ENCODE data around the gene B3GAT1.

B3GAT1 gene

DNA sequence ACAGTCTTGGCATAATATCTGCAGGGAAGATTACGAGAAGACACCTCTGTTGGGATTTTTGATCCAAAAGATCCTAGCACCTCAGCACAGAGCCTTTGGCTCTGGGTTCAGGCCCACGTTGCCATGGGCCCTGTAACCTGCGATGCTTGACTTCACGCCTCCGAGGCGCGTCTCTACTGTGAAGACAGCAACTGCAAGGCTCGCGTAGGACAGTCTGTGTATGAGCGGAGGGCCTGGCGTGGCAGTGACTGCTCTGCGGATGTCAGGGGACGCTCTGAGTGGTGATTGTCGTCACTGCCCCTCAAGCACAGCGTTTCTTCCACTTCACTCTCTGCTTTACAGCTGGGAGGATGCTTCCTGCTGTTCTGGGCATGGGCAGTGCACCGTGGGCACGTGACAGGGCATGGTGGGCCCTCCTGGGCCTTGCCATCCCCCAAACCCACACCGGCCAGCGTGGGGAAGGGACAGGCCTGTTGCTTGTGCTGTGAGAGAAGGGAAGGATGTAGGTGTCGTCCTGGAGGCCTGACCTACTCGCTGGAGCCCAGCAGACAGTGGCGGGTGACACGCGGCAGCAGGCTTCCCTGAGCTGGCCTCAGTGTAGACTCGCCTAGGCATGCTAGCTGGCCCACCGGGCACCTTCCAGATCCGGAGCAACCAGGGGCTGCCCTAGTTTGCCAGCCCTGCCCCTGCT, 53.7 kb downstream of the B3GAT1 start:
- no peak overlapping the region for H3K4me3 ChIP-seq (ENCODE audit: low read depth in 1 of 2, low read length in 2 of 2)
- no peak overlapping the region for H3K27ac ChIP-seq (ENCODE audit: low read depth, low read length)
- no peak overlapping the region for H3K9ac ChIP-seq (ENCODE audit: low read depth in 1 of 2, low read length in 2 of 2)
- no peaks in the 10 kb centered on the region for H3K4me1 ChIP-seq (ENCODE audit: control insufficient read depth in 1 of 2, insufficient read depth in 2 of 2, low read length in 2 of 2)
- no peaks in the 10 kb centered on the region for H3K9me3 ChIP-seq (ENCODE audit: control insufficient read depth in 1 of 2, low read length in 2 of 2)
- H3K36me3 ChIP-seq (ENCODE audit: control insufficient read depth in 1 of 2, insufficient read depth in 2 of 2, low read length in 2 of 2): peaks cover 0 to 4% of the 10 kb centered on the region in 2 donors
- H3K27me3 ChIP-seq (ENCODE audit: control insufficient read depth in 1 of 2, insufficient read depth in 2 of 2, low read length in 2 of 2): no peaks in the 10 kb centered on the region

DNA sequence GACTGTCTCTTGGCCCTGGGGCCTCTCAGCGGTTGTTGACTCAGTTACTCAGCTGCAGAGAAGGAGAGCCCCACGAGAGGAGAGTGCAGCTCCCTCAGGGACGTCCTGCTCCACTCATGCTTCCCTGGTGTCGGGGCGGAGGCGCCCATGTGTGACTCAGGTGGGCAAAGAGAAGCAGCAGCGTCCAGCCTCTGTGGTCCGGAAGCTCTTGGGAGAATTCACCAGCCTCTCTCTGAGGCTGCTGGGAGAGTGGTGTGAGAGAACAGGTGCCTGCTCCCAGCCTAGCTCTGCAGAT, 54.5 kb downstream of the B3GAT1 start:
- Histone ChIP-seq H3K9me3 (ENCODE audit: control insufficient read depth in 1 of 2, low read length in 2 of 2) (no peaks in the 10 kb centered on the region), H3K4me3 (ENCODE audit: low read depth in 1 of 2, low read length in 2 of 2) (no peak overlapping the region), H3K4me1 (ENCODE audit: control insufficient read depth in 1 of 2, insufficient read depth in 2 of 2, low read length in 2 of 2) (no peaks in the 10 kb centered on the region), H3K27me3 (ENCODE audit: control insufficient read depth in 1 of 2, insufficient read depth in 2 of 2, low read length in 2 of 2) (no peaks in the 10 kb centered on the region), H3K36me3 (ENCODE audit: control insufficient read depth in 1 of 2, insufficient read depth in 2 of 2, low read length in 2 of 2) (peaks cover 0 to 4% of the 10 kb centered on the region in 2 donors), H3K27ac (ENCODE audit: low read depth, low read length) (no peak overlapping the region), H3K9ac (ENCODE audit: low read depth in 1 of 2, low read length in 2 of 2) (no peak overlapping the region)

DNA sequence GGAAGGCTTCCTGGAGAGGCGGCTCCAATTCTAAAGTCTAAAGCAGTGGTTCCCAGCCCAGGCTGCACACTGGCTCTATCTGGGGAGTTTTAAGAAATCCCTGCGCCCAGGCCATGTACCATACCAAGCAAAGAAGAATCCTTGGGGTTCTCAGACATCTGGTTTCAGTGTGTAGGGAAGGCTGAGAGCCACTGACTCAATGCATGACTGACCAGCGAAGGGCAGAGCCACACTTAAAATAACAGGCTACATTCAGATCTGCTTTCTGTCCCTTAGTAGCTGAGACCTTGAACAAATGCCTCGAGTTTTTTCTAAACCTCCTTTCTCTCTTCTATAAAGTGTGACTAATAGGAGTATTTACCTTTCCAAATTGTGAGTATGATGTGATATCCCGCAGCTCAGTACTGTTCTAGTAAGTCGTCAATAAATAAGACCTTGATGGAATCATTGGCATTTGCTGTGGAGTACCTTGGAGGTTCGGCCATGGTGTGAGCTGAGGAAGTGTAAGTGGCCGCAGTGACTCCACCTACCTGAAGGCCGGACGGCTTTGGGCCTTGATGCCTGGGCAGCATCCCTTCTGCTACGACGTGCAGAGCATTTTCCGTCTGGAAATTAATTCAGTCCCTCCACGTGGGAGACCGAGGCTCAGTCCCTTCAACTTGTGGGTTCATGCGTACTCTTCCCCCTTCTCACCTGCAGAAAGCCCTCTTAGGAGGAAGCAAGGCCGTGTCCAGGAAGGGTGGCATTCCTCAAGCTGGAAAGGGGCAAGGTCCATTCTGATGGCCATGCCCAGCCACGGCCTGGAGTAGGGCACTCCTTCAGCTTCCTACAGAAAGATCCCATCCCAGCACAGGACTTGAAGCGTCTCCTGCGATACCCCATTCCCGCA, 55.1 kb downstream of the B3GAT1 start:
- no peaks in the 10 kb centered on the region for H3K9me3 ChIP-seq (ENCODE audit: control insufficient read depth in 1 of 2, low read length in 2 of 2)
- no peak overlapping the region for H3K4me3 ChIP-seq (ENCODE audit: low read depth in 1 of 2, low read length in 2 of 2)
- H3K27me3 ChIP-seq (ENCODE audit: control insufficient read depth in 1 of 2, insufficient read depth in 2 of 2, low read length in 2 of 2): no peaks in the 10 kb centered on the region
- H3K9ac ChIP-seq (ENCODE audit: low read depth in 1 of 2, low read length in 2 of 2): no peak overlapping the region
- peaks cover 0 to 4% of the 10 kb centered on the region in 2 donors for H3K36me3 ChIP-seq (ENCODE audit: control insufficient read depth in 1 of 2, insufficient read depth in 2 of 2, low read length in 2 of 2)
- no peaks in the 10 kb centered on the region for H3K4me1 ChIP-seq (ENCODE audit: control insufficient read depth in 1 of 2, insufficient read depth in 2 of 2, low read length in 2 of 2)
- H3K27ac ChIP-seq (ENCODE audit: low read depth, low read length): no peak overlapping the region

DNA sequence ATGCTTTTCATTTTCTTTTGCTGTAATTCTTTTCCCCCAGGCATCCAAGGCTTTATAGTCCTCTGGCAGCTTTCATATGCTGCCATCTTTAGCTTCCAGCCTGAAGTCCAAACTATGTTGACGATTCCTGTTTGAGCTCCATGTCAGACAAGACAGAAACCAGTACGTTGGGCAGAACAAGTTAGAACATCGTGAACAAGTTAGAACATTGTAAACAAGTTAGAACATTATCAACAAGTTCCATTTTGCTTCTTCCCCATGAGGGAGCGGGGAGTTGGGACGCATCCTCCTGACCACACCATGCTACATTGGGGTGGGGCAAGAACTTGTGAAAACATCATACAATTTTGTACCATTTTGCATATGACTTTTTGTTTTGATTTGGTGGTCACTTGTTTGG, 56.4 kb downstream of the B3GAT1 start:
- Histone ChIP-seq H3K4me1 (ENCODE audit: control insufficient read depth in 1 of 2, insufficient read depth in 2 of 2, low read length in 2 of 2) (no peaks in the 10 kb centered on the region), H3K9me3 (ENCODE audit: control insufficient read depth in 1 of 2, low read length in 2 of 2) (no peaks in the 10 kb centered on the region), H3K27ac (ENCODE audit: low read depth, low read length) (no peak overlapping the region), H3K36me3 (ENCODE audit: control insufficient read depth in 1 of 2, insufficient read depth in 2 of 2, low read length in 2 of 2) (peaks cover 0 to 4% of the 10 kb centered on the region in 2 donors), H3K4me3 (ENCODE audit: low read depth in 1 of 2, low read length in 2 of 2) (no peak overlapping the region), H3K27me3 (ENCODE audit: control insufficient read depth in 1 of 2, insufficient read depth in 2 of 2, low read length in 2 of 2) (no peaks in the 10 kb centered on the region), H3K9ac (ENCODE audit: low read depth in 1 of 2, low read length in 2 of 2) (no peak overlapping the region)

DNA sequence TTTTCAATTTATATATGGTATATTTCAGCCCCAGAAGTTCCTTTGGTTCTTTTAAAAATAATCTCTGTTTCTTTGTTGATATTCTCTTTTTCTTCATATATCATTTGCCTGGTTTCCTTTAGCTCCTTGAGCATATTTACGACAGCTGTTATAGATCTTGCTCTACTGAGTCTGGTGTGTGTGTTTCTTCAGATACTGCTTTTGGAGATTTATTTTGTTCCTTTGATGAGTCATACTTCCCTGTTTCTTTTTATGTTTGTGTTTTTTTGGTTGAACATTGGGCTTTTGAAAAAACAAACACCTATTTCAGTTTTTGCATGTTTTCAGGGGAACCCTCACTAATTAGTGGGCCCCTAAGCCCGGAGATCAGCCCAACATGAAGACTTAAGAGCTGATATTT, 56.9 kb downstream of the B3GAT1 start:
- Histone ChIP-seq H3K4me1 (ENCODE audit: control insufficient read depth in 1 of 2, insufficient read depth in 2 of 2, low read length in 2 of 2) (no peaks in the 10 kb centered on the region), H3K27me3 (ENCODE audit: control insufficient read depth in 1 of 2, insufficient read depth in 2 of 2, low read length in 2 of 2) (no peaks in the 10 kb centered on the region), H3K9ac (ENCODE audit: low read depth in 1 of 2, low read length in 2 of 2) (no peak overlapping the region), H3K36me3 (ENCODE audit: control insufficient read depth in 1 of 2, insufficient read depth in 2 of 2, low read length in 2 of 2) (peaks cover 0 to 4% of the 10 kb centered on the region in 2 donors), H3K27ac (ENCODE audit: low read depth, low read length) (no peak overlapping the region), H3K9me3 (ENCODE audit: control insufficient read depth in 1 of 2, low read length in 2 of 2) (no peaks in the 10 kb centered on the region), H3K4me3 (ENCODE audit: low read depth in 1 of 2, low read length in 2 of 2) (no peak overlapping the region)

DNA sequence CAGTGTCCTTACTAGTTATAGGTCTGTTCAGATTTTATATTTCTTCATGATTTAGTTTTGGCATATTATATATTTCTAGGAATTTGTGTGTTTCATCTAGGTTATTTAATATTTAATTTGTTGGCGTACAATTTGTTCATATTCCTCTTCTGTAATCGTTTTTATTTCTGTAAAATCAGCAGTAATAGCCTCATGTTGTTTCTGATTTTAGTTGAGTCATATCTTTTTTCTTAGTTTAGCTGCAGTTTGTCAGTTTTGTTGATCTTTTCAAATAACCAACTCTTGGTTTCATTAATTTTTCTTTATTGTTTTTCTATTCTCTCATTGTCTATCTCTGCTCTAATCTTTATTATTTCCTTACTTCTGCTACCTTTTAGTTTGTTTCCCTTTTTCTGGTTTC, 59.9 kb downstream of the B3GAT1 start:
- no peaks in the 10 kb centered on the region for H3K4me1 ChIP-seq (ENCODE audit: control insufficient read depth in 1 of 2, insufficient read depth in 2 of 2, low read length in 2 of 2)
- no peaks in the 10 kb centered on the region for H3K27me3 ChIP-seq (ENCODE audit: control insufficient read depth in 1 of 2, insufficient read depth in 2 of 2, low read length in 2 of 2)
- H3K27ac ChIP-seq (ENCODE audit: low read depth, low read length): no peak overlapping the region
- H3K9me3 ChIP-seq (ENCODE audit: control insufficient read depth in 1 of 2, low read length in 2 of 2): no peaks in the 10 kb centered on the region
- no peaks in the 10 kb centered on the region for H3K36me3 ChIP-seq (ENCODE audit: control insufficient read depth in 1 of 2, insufficient read depth in 2 of 2, low read length in 2 of 2)
- H3K4me3 ChIP-seq (ENCODE audit: low read depth in 1 of 2, low read length in 2 of 2): no peak overlapping the region
- no peak overlapping the region for H3K9ac ChIP-seq (ENCODE audit: low read depth in 1 of 2, low read length in 2 of 2)

DNA sequence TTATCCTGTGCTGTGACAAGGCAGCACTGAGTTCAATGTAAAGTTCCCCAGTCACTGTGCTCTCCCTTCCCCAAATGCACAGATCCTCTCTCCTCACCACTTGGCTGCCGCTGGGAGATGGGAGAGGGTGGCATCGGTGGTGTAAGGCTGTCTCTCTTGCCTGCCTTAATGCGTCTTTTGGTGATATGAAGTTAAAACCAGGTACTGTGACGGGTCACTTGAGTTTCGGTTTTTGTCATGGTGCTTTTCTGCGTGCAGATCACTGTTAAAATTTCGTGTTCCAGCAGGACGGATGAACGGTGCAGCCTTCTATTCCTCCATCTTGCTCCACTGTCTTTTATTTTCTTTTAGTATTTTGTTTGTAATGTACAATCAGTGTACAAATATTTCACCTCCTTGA, 61.7 kb downstream of the B3GAT1 start:
- Histone ChIP-seq H3K9me3 (ENCODE audit: control insufficient read depth in 1 of 2, low read length in 2 of 2) (no peaks in the 10 kb centered on the region), H3K9ac (ENCODE audit: low read depth in 1 of 2, low read length in 2 of 2) (no peak overlapping the region), H3K4me1 (ENCODE audit: control insufficient read depth in 1 of 2, insufficient read depth in 2 of 2, low read length in 2 of 2) (no peaks in the 10 kb centered on the region), H3K4me3 (ENCODE audit: low read depth in 1 of 2, low read length in 2 of 2) (no peak overlapping the region), H3K36me3 (ENCODE audit: control insufficient read depth in 1 of 2, insufficient read depth in 2 of 2, low read length in 2 of 2) (no peaks in the 10 kb centered on the region), H3K27ac (ENCODE audit: low read depth, low read length) (no peak overlapping the region), H3K27me3 (ENCODE audit: control insufficient read depth in 1 of 2, insufficient read depth in 2 of 2, low read length in 2 of 2) (no peaks in the 10 kb centered on the region)

DNA sequence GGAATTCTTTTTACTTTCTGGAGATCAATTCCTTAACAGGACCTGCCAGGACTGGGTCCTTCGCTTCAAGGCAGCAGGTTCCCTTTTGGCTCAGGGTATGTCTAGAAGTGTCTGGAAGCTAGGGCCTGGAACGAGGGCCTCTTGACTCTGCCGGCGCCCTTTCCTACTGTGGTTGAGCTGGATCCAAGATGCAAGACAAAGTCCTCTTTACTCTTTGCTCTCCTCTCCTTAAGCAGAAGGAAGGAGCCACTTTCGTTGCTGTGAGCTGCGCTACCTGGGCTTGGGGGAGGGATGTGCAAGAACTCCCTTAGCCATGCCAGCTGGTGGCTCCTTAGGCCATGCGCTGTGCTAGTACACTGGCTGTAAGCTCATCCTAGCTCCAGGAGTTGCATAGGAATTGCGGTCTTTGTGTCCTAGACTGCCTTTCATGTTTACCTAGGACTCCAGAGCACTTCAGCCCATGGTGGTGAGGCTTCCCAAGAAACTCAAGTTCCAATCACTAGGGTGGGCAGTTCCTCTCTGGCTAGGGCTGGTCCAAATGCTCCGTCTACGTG, 62.2 kb downstream of the B3GAT1 start:
- Histone ChIP-seq H3K9ac (ENCODE audit: low read depth in 1 of 2, low read length in 2 of 2) (no peak overlapping the region), H3K27ac (ENCODE audit: low read depth, low read length) (no peak overlapping the region), H3K9me3 (ENCODE audit: control insufficient read depth in 1 of 2, low read length in 2 of 2) (no peaks in the 10 kb centered on the region), H3K36me3 (ENCODE audit: control insufficient read depth in 1 of 2, insufficient read depth in 2 of 2, low read length in 2 of 2) (no peaks in the 10 kb centered on the region), H3K4me3 (ENCODE audit: low read depth in 1 of 2, low read length in 2 of 2) (no peak overlapping the region), H3K27me3 (ENCODE audit: control insufficient read depth in 1 of 2, insufficient read depth in 2 of 2, low read length in 2 of 2) (no peaks in the 10 kb centered on the region), H3K4me1 (ENCODE audit: control insufficient read depth in 1 of 2, insufficient read depth in 2 of 2, low read length in 2 of 2) (no peaks in the 10 kb centered on the region)

DNA sequence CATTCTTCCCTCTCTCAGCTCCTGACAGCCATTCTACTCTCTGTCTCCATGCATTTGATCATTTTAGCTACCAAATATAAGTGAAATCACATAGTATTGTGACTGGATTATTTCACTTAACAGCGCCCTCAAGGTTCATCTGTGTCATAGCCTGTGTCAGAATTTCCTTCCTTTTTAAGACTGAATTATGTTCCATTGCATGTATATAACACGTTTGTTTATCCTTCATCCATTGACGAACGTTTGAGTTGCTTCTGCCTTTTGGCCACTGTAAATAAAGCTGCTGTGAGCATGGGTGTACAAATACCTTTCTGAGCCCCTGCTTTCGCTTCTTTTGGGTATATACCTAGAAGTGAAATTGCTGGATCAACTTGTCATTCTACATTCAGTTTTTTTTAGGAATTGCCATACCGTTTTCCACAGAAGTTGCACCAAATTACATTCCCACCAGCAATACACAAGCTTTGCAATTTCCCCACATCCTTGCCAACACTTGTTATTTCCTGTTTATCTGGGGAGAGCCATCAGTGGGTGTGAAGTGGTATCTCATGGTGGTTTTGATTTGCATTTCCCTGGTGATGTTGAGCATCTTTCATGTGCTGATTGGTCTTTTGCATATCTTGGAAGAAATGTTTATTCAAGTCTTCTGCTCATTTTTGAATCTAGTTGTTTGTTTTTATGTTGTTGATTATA, 62.8 kb downstream of the B3GAT1 start:
- no peak overlapping the region for H3K4me3 ChIP-seq (ENCODE audit: low read depth in 1 of 2, low read length in 2 of 2)
- H3K9ac ChIP-seq (ENCODE audit: low read depth in 1 of 2, low read length in 2 of 2): no peak overlapping the region
- H3K4me1 ChIP-seq (ENCODE audit: control insufficient read depth in 1 of 2, insufficient read depth in 2 of 2, low read length in 2 of 2): no peaks in the 10 kb centered on the region
- H3K9me3 ChIP-seq (ENCODE audit: control insufficient read depth in 1 of 2, low read length in 2 of 2): no peaks in the 10 kb centered on the region
- H3K27ac ChIP-seq (ENCODE audit: low read depth, low read length): no peak overlapping the region
- H3K36me3 ChIP-seq (ENCODE audit: control insufficient read depth in 1 of 2, insufficient read depth in 2 of 2, low read length in 2 of 2): no peaks in the 10 kb centered on the region
- H3K27me3 ChIP-seq (ENCODE audit: control insufficient read depth in 1 of 2, insufficient read depth in 2 of 2, low read length in 2 of 2): no peaks in the 10 kb centered on the region

DNA sequence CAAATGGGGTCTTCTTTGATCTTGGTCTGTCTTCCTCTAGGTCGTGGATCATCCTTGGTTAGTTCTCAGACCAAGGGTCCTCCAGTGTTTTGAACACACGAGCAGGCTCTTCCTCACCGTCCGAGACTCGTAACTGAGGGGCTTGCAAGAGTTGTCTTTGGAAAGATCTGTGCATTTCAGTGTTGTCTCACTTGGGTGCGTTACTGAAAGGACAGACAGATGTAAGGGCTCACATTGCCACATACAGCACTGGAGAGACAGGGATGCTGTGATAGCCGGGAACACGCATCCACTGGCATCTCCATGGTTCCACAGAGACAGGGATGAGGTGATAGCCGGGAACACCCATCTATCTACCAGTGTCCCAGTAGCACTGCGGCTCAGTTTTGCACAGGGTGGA, 64.6 kb downstream of the B3GAT1 start:
- H3K9ac ChIP-seq (ENCODE audit: low read depth in 1 of 2, low read length in 2 of 2): no peak overlapping the region
- no peaks in the 10 kb centered on the region for H3K36me3 ChIP-seq (ENCODE audit: control insufficient read depth in 1 of 2, insufficient read depth in 2 of 2, low read length in 2 of 2)
- H3K27ac ChIP-seq (ENCODE audit: low read depth, low read length): no peak overlapping the region
- H3K4me1 ChIP-seq (ENCODE audit: control insufficient read depth in 1 of 2, insufficient read depth in 2 of 2, low read length in 2 of 2): no peaks in the 10 kb centered on the region
- no peaks in the 10 kb centered on the region for H3K9me3 ChIP-seq (ENCODE audit: control insufficient read depth in 1 of 2, low read length in 2 of 2)
- H3K27me3 ChIP-seq (ENCODE audit: control insufficient read depth in 1 of 2, insufficient read depth in 2 of 2, low read length in 2 of 2): no peaks in the 10 kb centered on the region
- H3K4me3 ChIP-seq (ENCODE audit: low read depth in 1 of 2, low read length in 2 of 2): no peak overlapping the region

Measured in duodenal mucosa (tissue), 2 donors.